ENCODE results near the gene GLCCI1. TPM values are rescaled to one million over a fixed set of nuclear protein-coding genes. Genes with fewer than 3 reads are reported as not detected.

The GLCCI1 gene
- total and polyA plus RNA-seq, 10 of the 15 experiments (the other 5 are each of a cell fraction or from before 2014, with no cell fraction given): 12.6 to 92.0 (median 27.6) TPM

DNA sequence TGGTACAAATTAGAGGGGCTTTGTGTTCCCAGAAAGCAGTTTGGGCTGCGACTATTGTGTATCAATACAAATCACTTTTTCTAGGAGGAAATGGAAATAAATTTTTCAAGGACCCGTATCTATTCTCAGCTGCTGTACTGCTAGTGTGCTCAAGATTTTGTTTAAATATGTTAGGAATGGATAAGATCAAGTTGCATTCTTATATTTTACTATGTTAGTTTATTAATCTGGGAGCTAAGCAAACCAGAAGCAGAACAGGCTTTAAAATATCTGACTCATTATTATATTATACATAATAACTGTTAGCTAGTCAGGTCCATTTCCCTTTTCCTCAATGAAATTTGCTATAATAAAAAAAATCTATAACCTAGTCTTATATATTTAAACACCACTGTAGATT lies 11.1 kb upstream of the GLCCI1 start:
- no peak for FAIRE-seq
- intact Hi-C loops (cut with micrococcal nuclease; ENCODE audit: unreplicated experiment): no loop called here
- no peaks in the 10 kb centered on the region for H4K20me1 ChIP-seq (ENCODE audit: control insufficient read depth, insufficient read depth)
- in situ Hi-C loops (cut with MboI): no loop called here
- no peak overlapping the region for H3K27ac ChIP-seq (ENCODE audit: control insufficient read depth, insufficient read depth)
- peaks cover 29% of the 10 kb centered on the region for H3K4me1 ChIP-seq (ENCODE audit: control insufficient read depth, insufficient read depth, low read length)
- 96% methylated on average over 2 of the region's 2 CpGs for WGBS (ENCODE audit: insufficient coverage, insufficient replicate concordance, low lambda C conversion rate, missing lambda C conversion rate)
- H3K9me3 ChIP-seq (replicated peaks; ENCODE audit: control insufficient read depth, insufficient read depth, low read length): peaks cover 2% of the 10 kb centered on the region; the same call in 1 of the 3 replicates
- no peaks in the 10 kb centered on the region for H3K27me3 ChIP-seq (replicated peaks in 1 of 2; ENCODE audit: control insufficient read depth in 2 of 2, insufficient read depth in 2 of 2, low read length in 1 of 2)
- BruUV-seq (replicated peaks): no TSS peak
- no peak for DNase-seq (ENCODE audit: low read depth, low spot score)
- ChIA-PET CTCF (interaction anchor here (0.6 to 1.0 kb wide), 4 partner anchors 10 to 261 kb away, joined by 3 read pairs; no protein-coding TSS in a partner anchor), RAD21 (ENCODE audit: unreplicated experiment) (interaction anchor here (1.0 kb wide), 1 partner anchor 8 kb away, joined by 4 read pairs; no protein-coding TSS in a partner anchor), SMC1A (ENCODE audit: uncharacterized antibody, unreplicated experiment) (interaction anchor here (0.8 to 1.8 kb wide), 6 partner anchors 9 to 197 kb away, joined by 3 to 10 read pairs (median 4); no protein-coding TSS in a partner anchor), POLR2A (interaction anchor here (0.6 to 1.0 kb wide), 3 partner anchors 10 to 241 kb away, joined by 3 to 5 read pairs (median 4); no protein-coding TSS in a partner anchor)
- no peaks in the 10 kb centered on the region for H3K79me2 ChIP-seq (ENCODE audit: control insufficient read depth, insufficient read depth, low read length)
- H3K9ac ChIP-seq (ENCODE audit: control insufficient read depth, insufficient read depth, low read length): no peak overlapping the region
- H3K36me3 ChIP-seq (ENCODE audit: control insufficient read depth in 2 of 2, insufficient read depth in 2 of 2, low read length in 1 of 2): no peaks in the 10 kb centered on the region
- H2AFZ ChIP-seq (ENCODE audit: control insufficient read depth, low read depth, low read length): no peak overlapping the region
- no peak overlapping the region for H3K4me3 ChIP-seq
- no peak overlapping the region for H3K4me2 ChIP-seq (ENCODE audit: control insufficient read depth, insufficient read depth)
- ATAC-seq: no peak
- no peak for TF ChIP-seq SMAD1 (IDR thresholded peaks at IDR 0.05; ENCODE audit: low read depth, partially characterized antibody)
- no peak for TF ChIP-seq ZSCAN29 (IDR thresholded peaks at IDR 0.05)
- TF ChIP-seq TARDBP (IDR thresholded peaks at IDR 0.05; ENCODE audit: borderline replicate concordance): no peak
- no peak for TF ChIP-seq ZBED1 (IDR thresholded peaks at IDR 0.05; ENCODE audit: borderline replicate concordance)
- TF ChIP-seq, protein P1, sequence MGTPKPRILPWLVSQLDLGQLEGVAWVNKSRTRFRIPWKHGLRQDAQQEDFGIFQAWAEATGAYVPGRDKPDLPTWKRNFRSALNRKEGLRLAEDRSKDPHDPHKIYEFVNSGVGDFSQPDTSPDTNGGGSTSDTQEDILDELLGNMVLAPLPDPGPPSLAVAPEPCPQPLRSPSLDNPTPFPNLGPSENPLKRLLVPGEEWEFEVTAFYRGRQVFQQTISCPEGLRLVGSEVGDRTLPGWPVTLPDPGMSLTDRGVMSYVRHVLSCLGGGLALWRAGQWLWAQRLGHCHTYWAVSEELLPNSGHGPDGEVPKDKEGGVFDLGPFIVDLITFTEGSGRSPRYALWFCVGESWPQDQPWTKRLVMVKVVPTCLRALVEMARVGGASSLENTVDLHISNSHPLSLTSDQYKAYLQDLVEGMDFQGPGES (IDR thresholded peaks at IDR 0.05): no peak
- TF ChIP-seq CHD4 (IDR thresholded peaks at IDR 0.05): no peak
- TF ChIP-seq TAF1 (IDR thresholded peaks at IDR 0.05; ENCODE audit: borderline replicate concordance, low read depth, low read length): no peak
- no peak for TF ChIP-seq EGR1 (IDR thresholded peaks at IDR 0.05; ENCODE audit: borderline replicate concordance in 1 of 2, low read depth in 2 of 2, low read length in 2 of 2)
- no peak for TF ChIP-seq HSF1 (IDR thresholded peaks at IDR 0.05; ENCODE audit: low read depth, low read length)
- no peak for TF ChIP-seq SMAD5 (IDR thresholded peaks at IDR 0.05; ENCODE audit: low read depth)
- no peak for TF ChIP-seq YY1 (IDR thresholded peaks at IDR 0.05; ENCODE audit: low read depth, low read length)
- TF ChIP-seq ZBTB11 (CRISPR knock-in tag; IDR thresholded peaks at IDR 0.05): no peak
- TF ChIP-seq SMC3 (IDR thresholded peaks at IDR 0.05; ENCODE audit: borderline replicate concordance, low read length): no peak
- TF ChIP-seq GATAD2B (conservative IDR thresholded peaks at IDR 0.05; ENCODE audit: low read depth): no peak
- TF ChIP-seq ZNF592 (IDR thresholded peaks at IDR 0.05): no peak
- TF ChIP-seq YBX1 (IDR thresholded peaks at IDR 0.05): no peak
